ENCODE results near the gene METTL17. TPM values are rescaled to one million over a fixed set of nuclear protein-coding genes. Genes with fewer than 3 reads are reported as not detected.
A peak's percentile ranks its signal among the peaks of the same experiment; 100 is the strongest.

Gene METTL17
- total RNA-seq, 1 experiment from 2014 or later: 80.5 TPM

DNA sequence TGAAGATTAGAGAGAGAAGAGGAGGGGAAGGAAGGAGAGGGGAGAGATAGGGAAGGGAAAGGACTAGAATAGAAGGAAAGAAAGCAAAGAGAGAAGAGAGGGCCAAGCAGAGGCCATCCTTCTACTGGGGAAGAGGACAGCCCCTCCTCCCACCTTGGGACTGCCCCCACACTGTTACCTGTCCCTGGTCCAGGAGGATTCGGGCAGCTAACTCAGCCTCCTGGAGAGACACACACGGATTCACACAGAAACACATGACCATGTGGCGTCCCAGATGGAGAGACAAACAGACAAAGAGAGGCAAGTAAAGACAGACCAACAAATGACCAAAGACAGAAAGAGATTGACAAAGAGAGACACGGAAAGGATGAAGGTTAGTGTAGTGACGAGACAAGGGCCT, 32.9 kb downstream of the METTL17 start:
- Mint-ChIP-seq H3K4me1 (ENCODE audit: low read depth, unreplicated experiment) (peaks cover 18% of the 10 kb centered on the region), H3K36me3 (ENCODE audit: insufficient read depth, unreplicated experiment) (peaks cover 1% of the 10 kb centered on the region), H3K27ac (ENCODE audit: unreplicated experiment) (no peak overlapping the region), H3K27me3 (ENCODE audit: insufficient read depth, unreplicated experiment) (no peaks in the 10 kb centered on the region), H3K9me3 (ENCODE audit: unreplicated experiment) (no peaks in the 10 kb centered on the region), H3K4me3 (ENCODE audit: unreplicated experiment) (peak overlapping the region; percentile 28)
- no peak overlapping the region for H3K4me3 ChIP-seq (ENCODE audit: low read depth, low read length)
- no TSS peak for BruUV-seq (replicated peaks)
- POLR2A ChIA-PET: no interaction called here
- no peaks in the 10 kb centered on the region for H3K9me3 ChIP-seq
- CTCF ChIA-PET: no interaction called here
- TF ChIP-seq, protein P1, sequence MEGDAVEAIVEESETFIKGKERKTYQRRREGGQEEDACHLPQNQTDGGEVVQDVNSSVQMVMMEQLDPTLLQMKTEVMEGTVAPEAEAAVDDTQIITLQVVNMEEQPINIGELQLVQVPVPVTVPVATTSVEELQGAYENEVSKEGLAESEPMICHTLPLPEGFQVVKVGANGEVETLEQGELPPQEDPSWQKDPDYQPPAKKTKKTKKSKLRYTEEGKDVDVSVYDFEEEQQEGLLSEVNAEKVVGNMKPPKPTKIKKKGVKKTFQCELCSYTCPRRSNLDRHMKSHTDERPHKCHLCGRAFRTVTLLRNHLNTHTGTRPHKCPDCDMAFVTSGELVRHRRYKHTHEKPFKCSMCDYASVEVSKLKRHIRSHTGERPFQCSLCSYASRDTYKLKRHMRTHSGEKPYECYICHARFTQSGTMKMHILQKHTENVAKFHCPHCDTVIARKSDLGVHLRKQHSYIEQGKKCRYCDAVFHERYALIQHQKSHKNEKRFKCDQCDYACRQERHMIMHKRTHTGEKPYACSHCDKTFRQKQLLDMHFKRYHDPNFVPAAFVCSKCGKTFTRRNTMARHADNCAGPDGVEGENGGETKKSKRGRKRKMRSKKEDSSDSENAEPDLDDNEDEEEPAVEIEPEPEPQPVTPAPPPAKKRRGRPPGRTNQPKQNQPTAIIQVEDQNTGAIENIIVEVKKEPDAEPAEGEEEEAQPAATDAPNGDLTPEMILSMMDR (IDR thresholded peaks at IDR 0.05; ENCODE audit: insufficient read depth in 1 of 2, low read depth in 1 of 2, low read length in 1 of 2, severe bottlenecking in 1 of 2, unreplicated experiment in 1 of 2): no peak
- DNase-seq: no peak
- H3K4me1 ChIP-seq: peaks cover 15% of the 10 kb centered on the region
- H3K27me3 ChIP-seq (replicated peaks; ENCODE audit: control insufficient read depth, insufficient read depth, low read length): no peaks in the 10 kb centered on the region
- intact Hi-C loops (cut with micrococcal nuclease; ENCODE audit: unreplicated experiment): no loop called here
- no peaks in the 10 kb centered on the region for H3K36me3 ChIP-seq (ENCODE audit: control insufficient read depth, insufficient read depth, low read length)

DNA sequence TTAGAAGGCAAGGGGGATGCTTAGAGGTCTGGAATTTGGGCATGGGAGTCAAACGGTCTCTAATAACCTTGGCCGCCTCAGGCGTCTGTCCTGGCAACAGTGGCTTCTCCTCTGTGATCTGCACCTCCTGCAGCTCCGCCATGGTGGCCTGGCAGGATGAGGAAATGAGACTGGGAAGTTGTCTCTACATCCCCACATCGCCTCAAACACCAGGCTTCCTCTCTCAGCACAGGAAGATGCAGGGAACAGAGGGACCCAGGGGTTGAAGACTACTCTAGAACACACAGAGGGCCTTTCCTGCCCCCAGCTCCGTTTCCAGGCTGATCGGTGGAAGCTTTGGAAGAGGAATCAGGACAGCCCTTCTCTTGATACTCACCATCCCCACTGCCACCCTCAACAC, 33.4 kb downstream of the METTL17 start:
- H3K27ac Mint-ChIP-seq (ENCODE audit: unreplicated experiment): no peak overlapping the region
- no peak for DNase-seq
- H3K4me1 ChIP-seq: peaks cover 15% of the 10 kb centered on the region
- H3K4me1 Mint-ChIP-seq (ENCODE audit: low read depth, unreplicated experiment): peaks cover 18% of the 10 kb centered on the region
- peak overlapping the region; percentile 28 for H3K4me3 Mint-ChIP-seq (ENCODE audit: unreplicated experiment)
- POLR2A ChIA-PET: no interaction called here
- CTCF ChIA-PET: interaction anchor here (2.0 kb wide), 1 partner anchor 8 kb away, joined by 13 read pairs; no protein-coding TSS in a partner anchor
- no peak overlapping the region for H3K4me3 ChIP-seq (ENCODE audit: low read depth, low read length)
- BruUV-seq (replicated peaks): no TSS peak
- H3K36me3 Mint-ChIP-seq (ENCODE audit: insufficient read depth, unreplicated experiment): no peaks in the 10 kb centered on the region
- H3K27me3 ChIP-seq (replicated peaks; ENCODE audit: control insufficient read depth, insufficient read depth, low read length): no peaks in the 10 kb centered on the region
- no peaks in the 10 kb centered on the region for H3K9me3 Mint-ChIP-seq (ENCODE audit: unreplicated experiment)
- no peaks in the 10 kb centered on the region for H3K27me3 Mint-ChIP-seq (ENCODE audit: insufficient read depth, unreplicated experiment)
- intact Hi-C loops (cut with micrococcal nuclease; ENCODE audit: unreplicated experiment): no loop called here
- TF ChIP-seq, protein P1 (IDR thresholded peaks at IDR 0.05; ENCODE audit: insufficient read depth in 1 of 2, low read depth in 1 of 2, low read length in 1 of 2, severe bottlenecking in 1 of 2, unreplicated experiment in 1 of 2): no peak
- no peaks in the 10 kb centered on the region for H3K36me3 ChIP-seq (ENCODE audit: control insufficient read depth, insufficient read depth, low read length)
- no peaks in the 10 kb centered on the region for H3K9me3 ChIP-seq

DNA sequence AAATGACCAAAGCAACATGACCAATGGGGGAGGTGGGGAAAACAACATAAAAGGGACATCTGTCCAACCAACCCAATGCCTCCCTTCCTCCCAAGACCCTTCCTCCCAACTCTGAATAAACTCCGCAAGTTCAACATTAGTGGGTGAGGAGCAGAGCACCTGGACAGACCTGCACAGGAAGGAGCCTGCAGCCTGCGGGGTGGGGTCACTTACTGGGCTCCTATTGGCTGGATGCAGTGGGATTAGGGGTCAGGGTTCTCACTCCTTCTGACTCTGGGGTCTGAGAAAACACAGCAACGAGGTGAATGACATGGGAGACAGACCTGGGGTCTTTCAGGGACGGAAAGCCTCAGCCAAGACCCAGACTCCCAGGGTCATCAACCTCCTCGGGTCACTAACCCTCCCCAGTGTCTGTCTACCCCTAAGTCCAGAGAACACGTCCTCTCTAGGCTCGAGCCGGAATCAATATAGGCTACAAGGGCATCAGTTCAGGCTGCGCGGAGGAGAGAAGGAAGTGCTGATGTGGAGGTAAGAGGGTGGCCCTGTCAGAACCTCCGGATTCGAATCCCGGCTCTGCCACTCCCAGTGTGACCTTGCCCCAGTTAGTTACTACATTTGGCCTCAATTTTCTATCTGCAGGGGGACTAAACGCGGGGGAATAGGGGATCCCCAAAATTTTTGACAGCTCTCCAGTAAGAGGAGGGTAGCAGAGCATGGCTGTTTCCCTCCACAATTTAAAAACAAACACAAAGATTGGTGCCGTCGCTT, 34.2 kb downstream of the METTL17 start:
- H3K4me3 ChIP-seq (ENCODE audit: low read depth, low read length): peak overlapping the region; percentile 73
- no peaks in the 10 kb centered on the region for H3K36me3 ChIP-seq (ENCODE audit: control insufficient read depth, insufficient read depth, low read length)
- H3K27ac Mint-ChIP-seq (ENCODE audit: unreplicated experiment): peak overlapping the region; percentile 73
- peaks cover 18% of the 10 kb centered on the region for H3K4me1 Mint-ChIP-seq (ENCODE audit: low read depth, unreplicated experiment)
- TF ChIP-seq, protein P1 (IDR thresholded peaks at IDR 0.05; ENCODE audit: insufficient read depth in 1 of 2, low read depth in 1 of 2, low read length in 1 of 2, severe bottlenecking in 1 of 2, unreplicated experiment in 1 of 2): no peak
- H3K36me3 Mint-ChIP-seq (ENCODE audit: insufficient read depth, unreplicated experiment): no peaks in the 10 kb centered on the region
- H3K4me1 ChIP-seq: peaks cover 15% of the 10 kb centered on the region
- peak overlapping the region; percentile 72 for H3K4me3 Mint-ChIP-seq (ENCODE audit: unreplicated experiment)
- H3K9me3 Mint-ChIP-seq (ENCODE audit: unreplicated experiment): no peaks in the 10 kb centered on the region
- intact Hi-C loops (cut with micrococcal nuclease; ENCODE audit: unreplicated experiment): loop anchor here (1.0 kb wide), 1 partner anchor 14 kb away; no protein-coding TSS in a partner anchor
- no TSS peak for BruUV-seq (replicated peaks)
- no peaks in the 10 kb centered on the region for H3K27me3 ChIP-seq (replicated peaks; ENCODE audit: control insufficient read depth, insufficient read depth, low read length)
- CTCF ChIA-PET: interaction anchor here (0.8 to 2.0 kb wide), 2 partner anchors 9 to 52 kb away, joined by 5 to 13 read pairs; no protein-coding TSS in a partner anchor
- POLR2A ChIA-PET: no interaction called here
- H3K9me3 ChIP-seq: no peaks in the 10 kb centered on the region
- peak in 1 of 2 experiments; percentile 10 for DNase-seq
- H3K27me3 Mint-ChIP-seq (ENCODE audit: insufficient read depth, unreplicated experiment): no peaks in the 10 kb centered on the region

Data from Caco-2 (cell line).